H1 (cell line): ENCODE data around the gene SLC39A11. TPM values are rescaled to one million over a fixed set of nuclear protein-coding genes. Genes with fewer than 3 reads are reported as not detected.

ENCODE experiments used
- BCL11A ChIP-seq, 2 experiments: IDR thresholded peaks; one replicate each; pipeline ENCODE4 v1.6.1; 2011; ENCODE audit warnings: low read depth in 2 of 2, low read length in 2 of 2, mild to moderate bottlenecking in 2 of 2
- CREB1 ChIP-seq: IDR thresholded peaks from 2 replicates; pipeline ENCODE4 v1.6.1; 2012; ENCODE audit warnings: inconsistent platforms
- EGR1 ChIP-seq: IDR thresholded peaks from 2 replicates; pipeline ENCODE4 v1.6.1; 2011; ENCODE audit warnings: low read depth, low read length, borderline replicate concordance
- RAD21 ChIP-seq, 2 experiments: IDR thresholded peaks in 1 of 2; conservative IDR thresholded peaks in 1 of 2; 2 replicates each; pipeline ENCODE4 v1.6.1; 2011; ENCODE audit warnings: low read depth in 2 of 2, low read length in 2 of 2, improper control_type of control experiment in 1 of 2, inconsistent platforms in 1 of 2, mild to moderate bottlenecking in 1 of 2, moderate library complexity in 1 of 2
- SIRT6 ChIP-seq: IDR thresholded peaks from one replicate; pipeline ENCODE4 v1.7.1; 2012; ENCODE audit warnings: low read length, inconsistent platforms
- SP1 ChIP-seq: IDR thresholded peaks from 2 replicates; pipeline ENCODE4 v1.6.1; 2011; ENCODE audit warnings: low read depth, low read length
- polyA plus RNA-seq, 7 experiments: library from polyadenylated mRNA; depleted of rRNA in 3 of 7; stranded (reverse) in 5 of 7; unstranded in 2 of 7; fragments of >200 nt in 5 of 7; fragments of 200-250 nt in 2 of 7; gene quantifications; 1 replicate in 5 of 7; 2 replicates in 1 of 7; 4 replicates in 1 of 7; pipeline versions ENCODE4 v1.2.1 to v1.2.3, GENCODE V29; 2011 to 2013; ENCODE audit warnings: missing spikeins in 2 of 7, mixed read lengths in 2 of 7
- total RNA-seq: library from RNA; stranded (reverse); fragmentation: NEBNext Ultra II Directional; extraction: Animal tissue kit (Norgen Biotek cat#: 25700); gene quantifications from 2 replicates; pipeline ENCODE4 v1.2.1, GENCODE V29; 2021

The SLC39A11 gene
- total and polyA plus RNA-seq, 2 of the 8 experiments (the other 6 are each of a cell fraction or from before 2014, with no cell fraction given), result 12.2 to 19.6 TPM

- TF ChIP-seq SP1, result no peak
- no peak for TF ChIP-seq SIRT6
- no peak for TF ChIP-seq RAD21 (IDR thresholded peaks at IDR 0.05 in 1 of 2, conservative IDR thresholded peaks at IDR 0.05 in 1 of 2; ENCODE audit: low read depth in 2 of 2, low read length in 2 of 2)
- TF ChIP-seq CREB1, result no peak
- TF ChIP-seq EGR1, result no peak
- TF ChIP-seq BCL11A (IDR thresholded peaks at IDR 0.05; ENCODE audit: low read depth in 2 of 2, low read length in 2 of 2), result no peak
Measured at GRCh38 chr17:73105431-73105830, 12.9 kb upstream of the SLC39A11 start (continued).
